Mucosa of stomach (tissue), 1 donor: ENCODE measurements around the gene TLK1.

Source experiments
- H3K27me3 ChIP-seq: one replicate; pipeline ENCODE4 v1.7.0; 2013; ENCODE audit warnings: mild to moderate bottlenecking, low read length; ENCODE audit not compliant: control insufficient read depth, insufficient read depth
- H3K36me3 ChIP-seq: one replicate; pipeline ENCODE4 v1.7.0; 2013; ENCODE audit warnings: low read length; ENCODE audit not compliant: control insufficient read depth, insufficient read depth
- H3K4me1 ChIP-seq: one replicate; pipeline ENCODE4 v1.7.0; 2013; ENCODE audit warnings: mild to moderate bottlenecking, low read length; ENCODE audit not compliant: control insufficient read depth, insufficient read depth
- H3K4me3 ChIP-seq: one replicate; pipeline ENCODE4 v1.7.0; 2013; ENCODE audit warnings: low read length
- H3K9ac ChIP-seq: one replicate; pipeline ENCODE4 v1.7.0; 2013; ENCODE audit warnings: mild to moderate bottlenecking, low read length, moderate library complexity
- H3K9me3 ChIP-seq: one replicate; pipeline ENCODE4 v1.7.0; 2013; ENCODE audit warnings: mild to moderate bottlenecking, low read length, moderate library complexity; ENCODE audit not compliant: control insufficient read depth
- donor health status: Pancreatic carcinoma.

TLK1 gene

DNA sequence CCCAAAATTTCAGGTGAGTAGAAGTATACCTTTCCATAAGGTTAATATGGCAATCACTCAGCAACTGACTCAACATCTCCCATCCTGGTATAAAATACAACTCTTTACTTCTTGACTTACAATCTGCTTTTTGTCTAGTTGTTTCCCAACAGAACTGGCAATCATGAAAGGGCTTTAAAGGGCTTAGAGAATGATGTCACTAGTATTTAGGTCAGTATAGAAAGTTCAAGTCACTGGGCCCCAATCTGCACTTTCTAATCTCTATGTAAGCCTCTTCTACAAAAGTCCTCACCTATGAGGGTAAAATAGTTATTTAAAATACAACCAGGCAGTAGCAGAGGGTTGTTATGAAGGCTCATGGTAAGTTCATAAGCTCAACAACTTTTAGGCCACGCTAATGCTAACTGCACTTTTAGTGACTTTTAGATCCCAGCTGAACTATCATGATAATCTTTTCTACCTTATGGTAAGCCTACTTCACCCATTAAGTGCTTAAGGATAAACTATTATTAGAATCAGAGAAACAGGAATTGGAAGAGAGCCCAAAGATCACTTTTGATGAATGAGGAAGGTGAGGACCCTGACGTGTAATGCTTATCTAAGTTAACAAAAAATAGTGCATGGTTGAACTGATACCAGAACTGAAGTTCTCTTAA lies 152.0 kb downstream of the TLK1 start:
- no peaks in the 10 kb centered on the region for H3K4me1 ChIP-seq
- H3K27me3 ChIP-seq: no peaks in the 10 kb centered on the region
- no peaks in the 10 kb centered on the region for H3K36me3 ChIP-seq
- H3K9me3 ChIP-seq: no peaks in the 10 kb centered on the region
- H3K4me3 ChIP-seq: no peak overlapping the region
- no peak overlapping the region for H3K9ac ChIP-seq

GRCh38 chr2:171004833-171005232 lies 155.9 kb downstream of the TLK1 start:
- H3K36me3 ChIP-seq: no peaks in the 10 kb centered on the region
- H3K9me3 ChIP-seq: no peaks in the 10 kb centered on the region
- no peaks in the 10 kb centered on the region for H3K27me3 ChIP-seq

DNA sequence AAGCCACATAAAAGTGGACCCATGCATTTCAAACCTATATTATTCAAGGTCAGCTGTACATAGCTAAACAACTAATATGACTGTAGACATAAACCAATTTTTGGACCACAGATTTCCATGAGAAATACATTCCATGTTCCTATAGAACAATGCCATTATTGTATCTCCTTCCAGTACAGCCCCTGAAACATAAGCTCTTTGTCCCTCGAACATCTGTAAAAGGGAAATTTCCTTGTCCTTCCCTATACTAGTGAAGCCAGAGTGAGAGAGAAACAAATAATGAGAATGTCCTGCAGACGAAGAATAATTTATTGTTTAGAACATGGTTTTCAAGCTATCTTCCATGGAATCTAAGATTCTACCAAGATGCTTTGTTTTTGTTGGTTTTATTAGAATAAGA lies 156.3 kb downstream of the TLK1 start:
- Histone ChIP-seq H3K9me3 (no peaks in the 10 kb centered on the region), H3K27me3 (no peaks in the 10 kb centered on the region), H3K4me3 (no peak overlapping the region), H3K36me3 (no peaks in the 10 kb centered on the region), H3K9ac (no peak overlapping the region), H3K4me1 (no peaks in the 10 kb centered on the region)

More at GRCh38 chr2:171004833-171005232, 155.9 kb downstream of the TLK1 start:
- Histone ChIP-seq H3K9ac (no peak overlapping the region), H3K4me1 (no peaks in the 10 kb centered on the region), H3K4me3 (no peak overlapping the region)

GRCh38 chr2:170999654-171000053 lies 161.0 kb downstream of the TLK1 start:
- H3K9ac ChIP-seq: no peak overlapping the region
- H3K4me3 ChIP-seq: no peak overlapping the region
- H3K27me3 ChIP-seq: no peaks in the 10 kb centered on the region
- no peaks in the 10 kb centered on the region for H3K36me3 ChIP-seq
- no peaks in the 10 kb centered on the region for H3K9me3 ChIP-seq
- H3K4me1 ChIP-seq: no peaks in the 10 kb centered on the region

- Histone ChIP-seq H3K9ac (no peak overlapping the region), H3K4me3 (no peak overlapping the region), H3K9me3 (no peaks in the 10 kb centered on the region), H3K36me3 (no peaks in the 10 kb centered on the region), H3K4me1 (no peaks in the 10 kb centered on the region), H3K27me3 (no peaks in the 10 kb centered on the region)
These were observed 162.6 kb downstream of the TLK1 start for GRCh38 chr2:170997893-170998597.

DNA sequence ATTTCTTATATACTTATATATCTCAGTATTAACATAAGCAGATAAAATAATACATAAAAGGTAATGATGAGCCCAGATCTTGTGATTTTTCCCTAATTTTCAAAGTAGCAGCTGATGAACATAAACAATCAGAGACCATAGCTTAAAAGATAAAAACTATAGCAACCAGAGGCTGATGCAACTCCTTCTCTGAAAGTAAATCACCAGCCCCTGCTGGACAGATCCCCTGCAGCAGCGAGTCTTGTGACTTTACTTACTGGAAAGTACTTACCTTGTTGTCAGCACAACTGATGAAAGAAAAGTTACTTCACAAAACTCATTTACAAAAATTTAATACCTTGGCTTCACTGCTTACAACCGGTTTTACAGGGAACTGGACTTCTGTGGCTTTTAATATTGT lies 164.4 kb downstream of the TLK1 start:
- Histone ChIP-seq H3K9me3 (no peaks in the 10 kb centered on the region), H3K9ac (no peak overlapping the region), H3K4me1 (no peaks in the 10 kb centered on the region), H3K27me3 (no peaks in the 10 kb centered on the region), H3K36me3 (no peaks in the 10 kb centered on the region), H3K4me3 (no peak overlapping the region)

DNA sequence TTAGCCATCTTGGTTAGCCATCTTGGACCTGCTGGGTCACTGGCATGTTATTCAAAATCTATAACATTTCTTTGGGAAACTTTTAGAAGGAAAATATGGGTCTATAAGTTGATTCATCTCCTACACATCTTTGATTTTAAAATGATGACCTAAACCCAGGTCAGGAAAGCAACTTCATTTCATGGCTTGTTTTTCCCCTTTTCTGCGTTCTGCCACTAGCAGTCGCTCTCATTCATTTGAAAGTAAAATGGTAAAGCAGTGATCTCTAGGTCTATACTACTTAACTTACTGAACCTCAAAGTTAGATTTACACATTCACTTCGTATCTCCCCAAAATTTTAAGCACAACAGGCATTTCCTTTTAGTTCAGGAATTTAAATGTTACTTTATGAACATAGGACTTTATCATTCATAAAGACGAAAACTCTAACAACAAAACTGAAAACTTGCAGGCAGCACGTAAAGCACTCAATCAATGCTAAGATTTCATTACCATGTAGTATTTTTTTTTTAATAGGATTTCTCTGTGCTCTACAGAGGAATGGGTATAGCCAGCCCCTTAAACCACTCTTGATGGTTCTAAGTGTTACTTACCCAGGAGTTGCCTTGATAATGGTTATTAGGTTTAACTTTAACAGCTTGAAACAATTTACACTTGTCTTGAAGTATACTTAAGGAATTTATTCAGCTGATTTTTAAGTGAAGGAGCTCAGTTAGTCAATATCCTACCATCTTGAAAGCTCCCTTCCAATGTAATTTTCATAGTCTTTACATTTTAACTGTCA lies 169.1 kb downstream of the TLK1 start:
- no peaks in the 10 kb centered on the region for H3K9me3 ChIP-seq
- H3K9ac ChIP-seq: no peak overlapping the region
- H3K36me3 ChIP-seq: no peaks in the 10 kb centered on the region
- no peaks in the 10 kb centered on the region for H3K4me1 ChIP-seq
- H3K4me3 ChIP-seq: no peak overlapping the region
- no peaks in the 10 kb centered on the region for H3K27me3 ChIP-seq

GRCh38 chr2:170986566-170987258 lies 174.0 kb downstream of the TLK1 start:
- no peaks in the 10 kb centered on the region for H3K9me3 ChIP-seq
- no peaks in the 10 kb centered on the region for H3K36me3 ChIP-seq
- H3K9ac ChIP-seq: no peak overlapping the region
- peaks cover 2% of the 10 kb centered on the region for H3K27me3 ChIP-seq
- no peak overlapping the region for H3K4me3 ChIP-seq
- H3K4me1 ChIP-seq: no peaks in the 10 kb centered on the region

GRCh38 chr2:170985407-170985806 lies 175.3 kb downstream of the TLK1 start:
- no peaks in the 10 kb centered on the region for H3K4me1 ChIP-seq
- no peaks in the 10 kb centered on the region for H3K36me3 ChIP-seq
- H3K27me3 ChIP-seq: peaks cover 3% of the 10 kb centered on the region
- H3K9ac ChIP-seq: no peak overlapping the region
- no peak overlapping the region for H3K4me3 ChIP-seq
- no peaks in the 10 kb centered on the region for H3K9me3 ChIP-seq

GRCh38 chr2:170984079-170984478 lies 176.6 kb downstream of the TLK1 start:
- H3K9me3 ChIP-seq: no peaks in the 10 kb centered on the region
- no peaks in the 10 kb centered on the region for H3K4me1 ChIP-seq
- H3K36me3 ChIP-seq: no peaks in the 10 kb centered on the region

GRCh38 chr2:170975943-170976270 lies 184.8 kb downstream of the TLK1 start:
- Histone ChIP-seq H3K36me3 (no peaks in the 10 kb centered on the region), H3K27me3 (peaks cover 10% of the 10 kb centered on the region), H3K4me3 (no peak overlapping the region), H3K9me3 (no peaks in the 10 kb centered on the region), H3K9ac (no peak overlapping the region), H3K4me1 (peaks cover 6% of the 10 kb centered on the region)

More at GRCh38 chr2:170984079-170984478, 176.6 kb downstream of the TLK1 start:
- no peak overlapping the region for H3K9ac ChIP-seq
- no peak overlapping the region for H3K4me3 ChIP-seq
- peaks cover 3% of the 10 kb centered on the region for H3K27me3 ChIP-seq
